HG02973 (cell line): ENCODE data around the gene B4GALNT2.
"Not testable (repeated sequence)": the region's sequence is repeated elsewhere in the genome, so short reads cannot be mapped to it uniquely, and the experiment has no call there.

Source experiments
- ATAC-seq: cut with Tn5 transposase; IDR thresholded peaks from one replicate; pipeline ENCODE4 v1.9.1; 2021; ENCODE audit warnings: moderate library complexity; ENCODE audit not compliant: unreplicated experiment

The B4GALNT2 gene

GRCh38 chr17:49117587-49118230 lies 14.9 kb upstream of the B4GALNT2 start:
- no peak for ATAC-seq

DNA sequence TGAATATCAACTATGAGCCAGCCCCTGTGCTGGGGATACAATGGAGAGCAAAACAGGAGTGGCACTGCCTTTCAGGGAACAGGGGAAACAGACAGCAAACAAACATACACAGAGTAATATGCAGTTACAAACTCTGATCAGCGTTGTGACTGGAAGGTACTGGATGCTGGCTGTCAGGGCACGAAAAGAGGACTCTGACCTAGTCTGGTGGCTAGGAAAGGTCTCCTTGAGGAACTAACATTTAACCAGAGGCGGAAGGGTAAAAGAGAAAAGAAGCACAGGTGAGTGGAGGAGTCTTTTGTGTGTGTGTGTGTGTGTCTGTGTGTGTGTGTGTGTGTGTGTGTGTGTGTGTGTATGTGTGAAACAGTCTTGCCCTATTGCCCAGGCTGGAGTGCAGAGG lies 12.4 kb upstream of the B4GALNT2 start:
- ATAC-seq: no peak

GRCh38 chr17:49121696-49122292 lies 10.8 kb upstream of the B4GALNT2 start:
- ATAC-seq: no peak

- no peak for ATAC-seq
These were observed 10.0 kb upstream of the B4GALNT2 start for GRCh38 chr17:49122566-49122965.

GRCh38 chr17:49123061-49123460 lies 9.5 kb upstream of the B4GALNT2 start:
- no peak for ATAC-seq

GRCh38 chr17:49125449-49125848 lies 7.1 kb upstream of the B4GALNT2 start:
- no peak for ATAC-seq

DNA sequence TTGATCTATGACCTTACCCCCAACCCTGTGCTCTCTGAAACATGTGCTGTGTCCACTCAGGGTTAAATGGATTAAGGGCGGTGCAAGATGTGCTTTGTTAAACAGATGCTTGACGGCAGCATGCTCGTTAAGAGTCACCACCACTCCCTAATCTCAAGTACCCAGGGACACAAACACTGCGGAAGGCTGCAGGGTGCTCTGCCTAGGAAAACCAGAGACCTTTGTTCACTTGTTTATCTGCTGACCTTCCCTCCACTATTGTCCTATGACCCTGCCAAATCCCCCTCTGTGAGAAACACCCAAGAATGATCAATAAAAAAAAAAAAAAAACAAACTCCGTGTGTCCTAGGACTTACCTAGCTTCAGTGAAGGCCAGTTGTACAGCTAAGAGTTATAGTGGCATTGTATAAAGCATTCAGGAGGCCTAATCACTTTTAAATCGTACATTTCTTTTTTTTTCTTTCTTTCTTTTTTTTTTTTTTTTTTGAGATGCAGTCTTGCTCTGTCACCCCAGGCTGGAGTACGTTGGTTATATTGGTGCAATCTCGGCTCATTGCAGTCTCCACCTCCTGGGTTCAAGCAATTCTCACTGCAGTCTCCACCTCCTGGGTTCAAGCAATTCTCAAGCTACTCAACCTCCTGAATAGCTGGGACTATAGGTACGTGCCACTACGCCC lies 6.2 kb upstream of the B4GALNT2 start:
- ATAC-seq: not testable (repeated sequence)

DNA sequence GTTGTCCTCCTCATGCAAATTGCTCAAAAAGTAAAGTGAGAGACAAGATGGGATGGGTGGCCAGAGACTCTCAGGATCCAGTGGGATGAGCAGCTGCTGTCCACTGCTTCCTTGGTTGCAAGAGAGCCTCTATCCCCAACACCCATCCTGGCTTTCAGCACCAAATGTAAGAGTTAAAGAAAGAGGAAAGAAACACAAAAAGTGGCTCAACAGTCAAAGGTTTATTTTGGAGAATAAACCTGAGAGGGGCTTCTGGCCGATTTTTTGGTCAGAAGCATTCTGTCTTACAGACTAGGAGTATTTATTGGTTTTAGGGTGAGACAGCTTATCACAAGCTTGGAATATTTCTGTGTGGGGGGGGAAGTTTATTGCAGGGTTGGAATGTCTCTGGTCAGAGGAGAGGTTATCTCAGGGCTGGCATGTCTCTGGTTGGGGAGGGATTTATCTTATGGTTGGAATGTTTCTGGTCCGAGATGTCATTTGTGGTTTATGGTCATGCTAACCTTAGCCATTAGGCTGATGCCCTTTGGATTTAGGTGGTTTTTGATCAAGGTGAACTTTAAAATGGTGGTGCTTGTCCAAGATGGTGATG lies 3.1 kb upstream of the B4GALNT2 start:
- not testable (repeated sequence) for ATAC-seq

DNA sequence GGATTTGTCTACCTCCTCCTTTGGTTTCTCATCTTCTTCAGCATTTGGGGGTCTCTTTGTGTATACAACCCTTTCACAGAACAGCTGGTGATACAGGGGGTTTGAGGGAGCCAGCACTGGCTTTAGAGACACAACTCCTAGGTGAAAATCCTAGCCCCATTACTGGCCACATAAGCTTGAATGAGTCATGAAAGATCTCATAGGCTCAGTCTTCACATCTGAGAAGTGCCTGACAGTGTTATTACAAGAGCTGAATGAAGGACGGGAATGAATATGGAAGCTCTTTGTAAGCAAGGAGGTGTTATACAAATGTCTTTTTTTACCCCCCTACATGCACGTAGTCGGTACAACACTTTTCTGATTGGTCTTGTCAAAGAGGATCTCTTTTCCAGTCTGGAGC lies 1.7 kb upstream of the B4GALNT2 start:
- ATAC-seq: no peak

- ATAC-seq: no peak
These were observed 261 bp upstream of the B4GALNT2 start for GRCh38 chr17:49132317-49132698.

DNA sequence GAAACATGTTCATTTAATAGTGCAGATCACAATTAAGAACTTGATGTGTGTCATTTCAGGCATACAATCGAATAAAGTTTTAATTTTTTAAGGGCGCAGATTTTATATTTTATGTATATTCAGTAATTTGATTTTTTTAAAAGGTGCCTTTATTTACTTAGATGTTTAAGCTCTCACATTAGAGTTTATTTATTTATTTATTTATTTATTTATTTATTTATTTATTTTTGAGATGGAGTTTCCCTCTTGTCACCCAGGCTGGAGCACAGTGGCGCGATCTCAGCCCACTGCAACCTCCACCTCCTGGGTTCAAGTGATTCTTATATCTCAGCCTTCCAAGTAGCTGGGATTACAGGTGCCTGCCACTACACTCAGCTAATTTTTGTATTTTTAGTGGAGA lies 3.8 kb downstream of the B4GALNT2 start:
- ATAC-seq: no peak

DNA sequence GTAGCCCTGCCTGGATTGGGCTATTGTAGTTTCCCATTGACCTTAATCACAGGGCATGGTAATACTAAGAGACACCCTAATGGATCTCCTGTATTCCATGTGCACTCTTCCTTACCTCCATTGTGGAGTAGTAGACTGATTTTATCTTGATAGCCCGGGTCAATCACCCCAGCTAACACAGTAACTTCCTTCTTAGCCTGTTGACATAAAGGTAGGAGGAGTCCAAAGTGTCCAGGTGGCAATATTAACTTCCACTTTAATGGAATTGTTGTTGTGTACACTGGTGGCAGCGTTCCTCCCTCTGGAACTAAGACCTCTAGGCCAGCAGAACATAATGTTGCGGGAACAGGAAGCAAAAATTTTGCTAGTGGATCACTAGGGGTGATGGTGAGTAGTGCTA lies 13.1 kb downstream of the B4GALNT2 start:
- ATAC-seq: not testable (repeated sequence)

DNA sequence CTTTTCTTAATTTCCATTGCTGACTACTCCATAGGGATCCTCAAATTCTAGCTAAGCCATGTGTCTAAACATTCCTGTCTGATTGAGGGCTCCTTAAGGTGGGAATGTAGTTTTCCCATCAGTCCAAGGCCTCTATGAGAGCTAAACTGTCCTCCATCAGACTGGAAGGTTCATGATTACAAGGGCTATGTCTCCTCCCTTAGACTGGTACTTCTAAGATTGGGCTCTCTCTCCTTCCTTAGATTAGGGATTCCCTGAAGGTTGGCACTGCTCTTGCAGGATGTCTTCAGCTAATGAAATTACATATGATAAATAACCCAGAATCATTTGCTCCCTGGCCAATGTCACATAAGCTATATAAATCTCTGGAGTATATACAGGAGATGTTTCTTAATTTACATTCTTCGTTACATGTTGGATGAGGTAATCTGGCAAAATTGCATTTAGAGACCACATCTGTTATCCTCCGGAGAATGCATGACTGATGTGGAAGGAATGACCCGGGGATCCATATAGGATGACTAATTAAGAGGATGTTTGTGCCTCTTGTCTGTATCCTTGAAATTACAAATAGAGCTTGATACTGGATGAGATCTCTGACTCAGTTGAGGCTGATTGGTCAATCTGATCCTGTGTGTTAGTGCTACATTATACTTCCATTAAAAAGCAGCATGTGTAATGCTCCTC lies 14.2 kb downstream of the B4GALNT2 start:
- ATAC-seq: no peak

DNA sequence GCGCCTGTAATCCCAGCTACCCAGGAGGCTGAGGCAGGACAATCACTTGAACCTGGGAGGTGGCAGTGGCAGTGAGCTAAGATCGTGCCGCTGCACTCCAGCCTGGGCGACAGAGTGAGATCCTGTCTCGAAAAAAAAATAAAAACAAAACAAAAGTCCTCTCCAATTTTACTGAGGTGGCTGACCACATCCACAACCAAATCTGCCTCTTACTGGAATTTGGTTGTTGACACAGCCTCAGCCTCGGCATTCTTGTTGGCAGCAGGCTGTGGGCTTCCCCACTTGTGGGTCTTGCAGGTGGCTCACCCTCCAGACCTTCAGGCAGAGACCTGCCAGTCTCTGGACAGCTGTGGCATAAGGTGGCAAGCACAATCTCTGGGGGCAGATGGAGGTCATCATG lies 15.6 kb downstream of the B4GALNT2 start:
- ATAC-seq: no peak

DNA sequence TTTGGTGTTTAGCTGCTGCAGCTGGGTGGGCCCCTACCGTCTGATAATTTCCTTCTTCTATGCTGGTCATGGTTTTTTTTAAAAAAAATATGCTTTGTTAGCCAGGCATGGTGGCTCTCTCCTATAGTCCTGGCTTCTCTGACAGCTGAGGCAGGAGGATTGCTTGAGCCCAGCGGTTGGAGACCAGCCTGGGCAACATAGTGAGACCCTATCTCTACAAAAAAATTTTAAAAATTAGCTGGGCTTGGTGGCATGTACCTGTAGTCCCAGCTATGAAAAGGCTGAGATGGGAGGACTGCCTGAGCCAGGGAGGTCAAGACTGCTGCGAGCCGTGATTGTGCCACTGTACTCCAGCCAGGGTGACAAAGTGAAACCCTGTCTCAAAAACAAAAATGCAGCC lies 19.4 kb downstream of the B4GALNT2 start:
- no peak for ATAC-seq

DNA sequence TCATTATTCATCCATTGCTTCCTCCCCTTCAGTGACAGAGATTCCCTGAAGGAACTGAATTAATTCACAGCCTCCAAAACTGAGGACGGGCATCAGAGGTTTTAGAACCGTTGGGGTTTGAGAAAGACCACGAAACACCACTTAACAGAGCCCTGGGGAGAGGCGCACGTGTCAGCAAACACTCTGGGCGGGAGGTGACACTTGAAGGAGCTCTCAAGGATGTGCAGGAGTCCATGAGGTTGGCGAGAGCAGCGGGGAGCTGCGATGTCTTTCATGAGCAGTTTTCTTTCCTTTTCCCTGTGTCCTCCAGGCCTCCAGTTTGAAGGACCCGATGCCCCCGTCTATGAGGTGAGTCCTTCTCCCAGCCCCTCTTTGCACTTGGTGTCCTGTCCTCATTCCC lies 23.7 kb downstream of the B4GALNT2 start:
- no peak for ATAC-seq

DNA sequence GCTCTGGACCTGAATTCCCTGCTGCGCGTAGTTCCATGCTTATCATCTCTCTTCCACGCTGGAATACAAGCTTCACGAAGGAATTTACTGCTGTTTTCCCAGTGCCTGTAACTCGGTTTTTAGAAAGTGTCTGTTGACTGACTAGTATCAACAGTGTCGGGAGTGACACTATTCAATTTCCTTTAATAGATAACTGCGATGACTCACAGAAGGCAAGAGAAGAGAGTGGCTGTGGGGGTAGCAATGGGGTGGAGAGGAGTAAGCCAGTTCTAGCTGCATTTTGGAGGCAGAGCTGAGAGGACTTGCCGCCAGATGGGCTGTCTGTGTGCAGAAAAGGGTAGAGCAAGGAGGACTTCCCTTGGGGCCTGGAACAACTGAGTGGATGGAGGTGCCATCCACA lies 25.2 kb downstream of the B4GALNT2 start:
- no peak for ATAC-seq

GRCh38 chr17:49162866-49163265 lies 30.3 kb downstream of the B4GALNT2 start:
- ATAC-seq: no peak

GRCh38 chr17:49165143-49165542 lies 32.6 kb downstream of the B4GALNT2 start:
- ATAC-seq: no peak

- no peak for ATAC-seq
These were observed 36.1 kb downstream of the B4GALNT2 start for GRCh38 chr17:49168706-49169105.

DNA sequence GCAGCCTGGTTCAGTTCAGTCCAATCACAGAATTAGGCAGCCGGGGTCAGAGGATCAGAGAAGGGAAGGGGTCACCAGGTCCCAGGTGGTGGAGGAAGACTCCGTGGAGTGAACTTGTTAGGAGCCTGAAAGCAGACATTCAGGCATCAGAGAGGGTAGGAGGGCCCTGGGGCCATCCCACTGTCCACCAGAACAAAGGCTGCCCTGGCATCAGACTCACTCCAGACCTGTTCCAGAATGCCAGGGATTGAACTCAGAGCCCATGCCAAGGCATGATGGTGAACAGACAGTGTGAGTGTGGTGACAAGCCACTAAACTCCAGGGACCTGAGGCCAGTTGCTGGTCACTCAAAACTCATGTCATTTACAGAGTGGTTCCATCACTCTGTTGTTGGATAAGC lies 37.6 kb downstream of the B4GALNT2 start:
- ATAC-seq: no peak
